Renal cortex interstitium (tissue), 11 donors: ENCODE data around the gene PPP6R3. TPM values are rescaled to one million over a fixed set of nuclear protein-coding genes. Genes with fewer than 3 reads are reported as not detected.
"Not testable (repeated sequence)": the region's sequence is repeated elsewhere in the genome, so short reads cannot be mapped to it uniquely, and the experiment has no call there.

ENCODE experiments used
- DNase-seq, 11 donors: peaks; one replicate each; pipeline ENCODE4 v3.0.0-alpha.2; 2013; ENCODE audit warnings: low read depth in 9 of 11, low spot score in 4 of 11; ENCODE audit errors: extremely low read depth in 1 of 11
- polyA plus RNA-seq, 3 donors: library from polyadenylated mRNA; unstranded; fragments of 120-200 nt; gene quantifications; one replicate each; pipeline ENCODE4 v1.2.1, GENCODE V29; 2013; ENCODE audit not compliant: insufficient read length in 3 of 3

Gene PPP6R3
- polyA plus RNA-seq, 3 donors, result 95.4 to 121 (median 106) TPM

DNA sequence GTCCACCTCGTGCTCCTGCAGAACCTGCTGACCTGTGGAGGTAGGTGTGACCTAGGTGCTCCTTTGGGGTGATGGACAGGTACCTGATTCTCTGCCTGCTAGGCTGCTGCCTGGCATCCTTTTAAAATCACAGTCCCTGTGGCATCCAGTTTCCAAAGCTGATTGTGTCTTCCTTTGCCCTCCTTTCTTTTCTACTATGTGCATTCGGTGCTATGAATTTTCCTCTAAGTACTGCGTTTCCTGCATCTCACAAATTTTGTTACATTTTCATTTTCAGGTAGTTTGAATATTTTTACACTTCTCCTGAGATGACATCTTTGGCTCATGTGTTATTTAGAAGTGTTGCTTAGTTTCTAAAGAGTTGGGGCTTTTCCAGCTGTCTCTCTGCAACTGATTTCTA, 30.9 kb upstream of the PPP6R3 start:
- no peak for DNase-seq

DNA sequence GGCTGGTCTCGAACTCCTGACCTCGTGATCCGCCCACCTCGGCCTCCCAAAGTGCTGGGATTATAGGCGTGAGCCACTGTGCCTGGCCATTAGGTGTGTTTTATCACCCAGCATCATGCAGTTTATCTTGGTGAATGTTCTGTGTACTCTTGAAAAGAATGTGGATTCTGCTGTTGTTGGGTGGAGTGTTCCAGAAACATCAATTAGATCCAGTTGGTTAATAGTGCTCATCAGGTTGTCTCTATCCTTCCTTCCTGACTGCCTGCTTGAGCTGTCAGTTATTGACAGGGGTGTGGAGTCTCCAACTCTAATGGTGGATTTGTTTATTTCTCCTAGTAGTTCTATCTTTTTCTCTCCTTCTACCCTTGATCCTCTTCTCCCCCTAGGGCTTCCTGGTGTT, 30.2 kb upstream of the PPP6R3 start:
- no peak for DNase-seq

DNA sequence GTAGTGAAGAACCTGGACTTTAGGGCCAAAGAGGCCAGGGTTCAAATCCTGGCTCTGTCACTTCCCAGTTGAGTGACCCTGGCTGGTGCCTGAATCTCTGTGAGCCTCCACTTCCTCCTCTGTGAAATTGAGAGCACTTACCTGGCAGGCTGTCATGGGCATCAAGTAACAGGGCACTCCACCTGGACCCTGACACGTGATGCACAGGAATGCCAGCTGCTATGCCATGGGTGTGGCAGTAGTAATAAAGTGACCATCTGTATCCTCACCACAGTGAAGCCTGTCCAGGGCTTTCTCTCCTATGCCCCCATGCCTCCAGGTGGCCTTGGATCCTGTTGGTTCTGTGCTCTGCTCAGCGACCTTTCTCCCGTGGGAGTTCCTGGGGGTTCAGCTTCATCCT, 29.8 kb upstream of the PPP6R3 start:
- DNase-seq, result no peak

DNA sequence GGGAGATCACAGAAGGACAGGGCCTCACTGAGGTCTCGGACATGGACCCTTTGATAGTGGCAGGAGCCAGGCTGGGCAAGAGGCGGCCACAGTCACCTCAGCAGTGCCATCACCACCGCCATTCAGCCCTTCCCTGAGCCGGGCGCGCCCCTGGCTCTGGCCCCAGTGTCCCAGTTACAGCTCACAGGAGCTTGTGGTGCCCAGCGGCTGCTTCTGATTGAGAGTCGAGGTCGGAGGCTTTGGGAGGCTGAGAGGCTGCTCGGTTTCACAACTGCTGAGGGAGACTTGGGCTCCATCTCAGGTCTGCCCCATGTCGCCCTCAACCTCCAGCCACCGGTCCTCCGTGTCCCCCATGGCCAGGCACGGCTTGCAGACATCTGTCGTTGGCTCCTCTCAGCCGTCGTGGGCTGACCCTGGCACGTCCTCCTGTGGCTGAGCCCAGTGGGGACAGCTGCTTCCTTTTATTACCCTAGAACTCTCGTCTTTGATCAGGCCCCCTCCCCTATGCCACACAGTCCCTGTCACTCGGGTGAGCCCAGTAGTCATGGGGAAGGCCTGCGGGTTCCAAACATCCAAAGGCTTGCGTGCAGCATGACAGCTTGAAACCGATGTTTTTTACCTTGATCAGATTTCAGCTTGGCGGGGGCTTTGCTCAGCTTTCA, 28.4 kb upstream of the PPP6R3 start:
- DNase-seq, result no peak

DNA sequence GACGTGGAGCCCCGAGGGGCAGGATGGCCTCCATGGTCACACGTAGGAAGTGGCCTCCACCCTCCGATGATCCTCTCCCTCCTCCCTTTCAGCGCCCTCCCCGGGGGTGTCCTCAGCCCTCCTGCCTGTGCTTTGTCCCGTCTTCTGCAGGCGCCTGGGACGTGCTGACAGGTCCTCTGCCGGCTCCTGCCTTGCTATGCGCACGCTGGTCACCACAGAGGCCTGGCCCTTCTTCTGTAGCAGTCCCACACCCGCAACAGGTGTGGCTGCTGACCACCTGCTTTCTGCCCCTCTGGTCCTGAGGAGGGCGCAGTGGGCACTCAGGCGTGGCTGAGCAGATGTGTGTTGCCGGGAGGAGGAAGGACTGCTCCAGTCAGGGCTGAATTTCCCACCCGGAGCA, 27.7 kb upstream of the PPP6R3 start:
- DNase-seq, result no peak

DNA sequence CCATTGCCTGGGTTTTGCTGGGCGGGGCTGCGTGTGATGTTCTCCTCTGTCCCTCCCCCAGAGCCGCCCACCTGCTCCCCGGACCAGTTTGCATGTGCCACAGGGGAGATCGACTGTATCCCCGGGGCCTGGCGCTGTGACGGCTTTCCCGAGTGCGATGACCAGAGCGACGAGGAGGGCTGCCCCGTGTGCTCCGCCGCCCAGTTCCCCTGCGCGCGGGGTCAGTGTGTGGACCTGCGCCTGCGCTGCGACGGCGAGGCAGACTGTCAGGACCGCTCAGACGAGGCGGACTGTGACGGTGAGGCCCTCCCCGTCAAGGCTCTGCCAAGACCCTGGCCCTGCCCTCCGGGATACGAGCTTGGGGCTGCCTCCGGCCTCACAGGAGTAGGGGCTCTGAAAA, 27.0 kb upstream of the PPP6R3 start:
- no peak for DNase-seq

DNA sequence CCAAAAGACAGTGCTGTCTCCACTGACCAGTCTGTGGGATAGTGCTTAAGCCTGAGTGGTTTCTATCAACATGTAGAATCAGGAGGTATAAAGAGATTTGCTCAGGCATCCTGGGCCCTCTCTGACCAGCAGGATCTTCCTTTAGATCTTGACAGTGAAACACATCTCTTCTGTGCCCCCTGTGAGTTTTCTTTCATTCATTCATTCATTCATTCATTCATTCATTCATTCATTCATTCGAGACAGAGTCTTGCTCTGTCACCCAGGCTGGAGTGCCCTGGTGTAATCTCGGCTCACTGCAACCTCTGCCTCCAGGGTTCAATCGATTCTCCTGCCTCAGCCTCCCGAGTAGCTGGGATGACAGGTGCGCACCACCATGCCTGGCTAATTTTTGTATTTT, 26.4 kb upstream of the PPP6R3 start:
- DNase-seq, result not testable (repeated sequence)

DNA sequence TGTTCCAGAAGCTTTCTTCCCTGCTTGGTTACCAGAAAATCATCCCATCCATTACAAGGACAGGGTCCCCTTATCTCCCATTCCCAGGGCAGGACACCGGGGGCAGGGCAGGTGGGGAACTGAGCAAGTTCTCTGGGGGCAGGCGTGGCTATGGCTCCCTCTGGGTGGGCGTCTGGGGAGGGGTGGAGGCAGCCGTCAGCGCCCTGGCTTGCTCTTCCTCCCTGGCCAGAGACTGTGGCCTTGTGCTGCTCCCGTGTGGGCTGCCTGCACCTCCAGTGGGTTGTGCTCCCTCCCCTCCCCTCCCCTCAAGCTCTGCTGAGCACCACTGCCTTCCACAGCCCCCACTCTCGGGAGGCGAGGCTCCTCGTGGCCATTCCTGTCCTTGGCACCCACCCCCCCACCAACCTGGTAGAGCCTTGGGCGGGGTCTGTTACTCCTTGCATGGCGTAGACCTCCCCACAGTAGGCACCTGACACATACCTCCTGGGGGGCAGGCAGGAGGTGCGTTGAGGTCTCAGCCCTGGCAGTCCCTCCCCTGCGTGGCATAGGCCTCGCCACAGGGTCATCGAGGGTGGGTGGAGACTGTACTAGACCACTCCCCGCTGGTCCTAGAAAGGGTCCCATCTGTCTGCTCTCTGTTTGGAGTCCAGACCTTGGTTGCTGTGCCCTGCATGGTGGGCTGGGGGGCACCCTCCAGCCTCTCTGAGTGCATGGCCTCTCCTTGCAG, 24.2 kb upstream of the PPP6R3 start:
- no peak for DNase-seq

DNA sequence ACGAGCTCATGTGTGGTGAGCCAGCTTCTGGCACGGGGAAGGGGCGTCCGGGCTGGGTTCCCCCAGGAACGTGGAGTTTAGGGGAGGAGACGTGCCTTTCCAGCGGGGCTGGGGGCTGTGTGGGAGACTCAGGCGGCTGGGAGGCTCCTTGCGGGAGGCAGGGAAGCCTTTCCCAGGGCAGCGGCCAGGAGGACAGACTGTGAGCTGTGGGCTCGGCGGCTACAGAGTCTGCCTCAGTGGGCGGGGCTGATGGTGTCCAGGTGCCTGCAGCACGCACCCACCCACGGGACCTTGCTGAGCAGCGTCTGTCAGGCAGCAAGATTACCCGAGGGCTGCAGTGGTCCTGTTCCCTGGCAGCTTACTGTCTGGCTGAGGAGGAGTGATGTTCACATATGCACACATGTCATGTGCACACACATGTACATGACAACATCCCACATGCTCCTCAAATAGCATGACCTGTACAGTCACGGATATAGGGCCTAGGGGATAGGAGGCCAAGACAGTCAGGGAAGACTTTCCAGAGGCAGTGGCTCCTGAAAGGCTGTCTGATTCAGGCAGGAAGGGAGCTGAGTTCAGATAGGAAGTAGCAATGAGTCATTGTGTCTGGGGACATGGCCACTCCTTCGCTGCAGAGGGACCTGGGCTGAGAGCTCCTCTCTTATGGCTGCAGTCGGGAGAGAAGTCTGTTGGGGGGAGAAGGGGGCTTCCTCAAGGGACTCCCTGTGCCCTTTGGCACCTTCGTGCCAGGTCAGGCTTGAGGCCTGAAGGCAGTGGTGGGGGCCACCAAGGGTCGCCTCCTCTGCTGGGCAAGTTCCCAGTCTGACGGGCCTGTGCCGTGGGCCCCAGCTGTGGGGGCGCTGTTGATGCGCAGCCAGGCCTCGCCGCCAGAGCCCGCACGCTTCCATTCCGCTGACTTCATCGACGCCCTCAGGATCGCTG, 23.3 kb upstream of the PPP6R3 start:
- no peak for DNase-seq

DNA sequence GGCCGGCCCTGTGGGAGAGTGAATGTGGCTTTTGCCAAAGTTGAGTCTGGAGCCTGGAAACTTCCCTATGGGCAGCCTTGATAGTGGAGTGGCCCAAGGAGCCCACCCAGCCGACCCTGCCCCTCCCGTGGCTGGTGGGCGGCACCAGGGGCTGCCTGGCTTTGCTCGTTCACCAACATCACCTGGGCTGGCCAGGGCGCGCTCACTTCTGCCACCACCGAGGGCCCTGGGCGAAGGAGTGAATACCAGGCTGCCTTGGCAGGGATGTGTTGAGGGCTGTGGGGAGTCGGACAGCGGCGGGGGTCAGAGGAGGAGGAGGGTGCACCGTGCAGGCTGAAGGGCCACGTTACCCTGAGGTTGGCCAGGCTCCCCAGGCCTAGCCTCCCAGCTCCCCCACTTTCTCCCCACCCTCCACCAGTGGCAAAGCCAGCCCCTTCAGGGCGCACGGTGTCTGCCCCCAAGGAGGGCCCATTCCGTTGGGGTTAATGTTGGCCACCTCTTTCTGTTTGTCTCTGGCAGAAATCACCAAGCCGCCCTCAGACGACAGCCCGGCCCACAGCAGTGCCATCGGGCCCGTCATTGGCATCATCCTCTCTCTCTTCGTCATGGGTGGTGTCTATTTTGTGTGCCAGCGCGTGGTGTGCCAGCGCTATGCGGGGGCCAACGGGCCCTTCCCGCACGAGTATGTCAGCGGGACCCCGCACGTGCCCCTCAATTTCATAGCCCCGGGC, 22.5 kb upstream of the PPP6R3 start:
- no peak for DNase-seq

DNA sequence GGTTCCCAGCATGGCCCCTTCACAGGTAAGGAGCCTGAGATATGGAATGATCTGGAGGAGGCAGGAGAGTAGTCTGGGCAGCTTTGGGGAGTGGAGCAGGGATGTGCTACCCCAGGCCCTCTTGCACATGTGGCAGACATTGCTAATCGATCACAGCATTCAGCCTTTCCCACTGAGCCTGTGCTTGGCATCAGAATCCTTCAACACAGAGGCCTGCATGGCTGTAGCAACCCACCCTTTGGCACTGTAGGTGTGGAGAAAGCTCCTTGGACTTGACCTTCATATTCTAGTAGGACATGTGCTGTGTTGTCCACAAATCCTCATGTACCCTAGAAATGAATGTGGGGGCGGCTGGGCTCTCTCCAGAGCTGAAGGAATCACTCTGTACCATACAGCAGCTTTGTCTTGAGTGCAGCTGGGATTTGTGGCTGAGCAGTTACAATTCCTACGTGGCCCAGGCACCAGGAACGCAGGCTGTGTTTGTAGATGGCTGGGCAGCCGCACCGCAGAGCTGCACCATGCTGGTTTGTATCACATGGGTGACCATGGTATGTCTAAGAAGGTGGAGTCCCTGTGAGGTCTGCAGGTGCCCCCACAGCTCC, 21.8 kb upstream of the PPP6R3 start:
- DNase-seq, result no peak

DNA sequence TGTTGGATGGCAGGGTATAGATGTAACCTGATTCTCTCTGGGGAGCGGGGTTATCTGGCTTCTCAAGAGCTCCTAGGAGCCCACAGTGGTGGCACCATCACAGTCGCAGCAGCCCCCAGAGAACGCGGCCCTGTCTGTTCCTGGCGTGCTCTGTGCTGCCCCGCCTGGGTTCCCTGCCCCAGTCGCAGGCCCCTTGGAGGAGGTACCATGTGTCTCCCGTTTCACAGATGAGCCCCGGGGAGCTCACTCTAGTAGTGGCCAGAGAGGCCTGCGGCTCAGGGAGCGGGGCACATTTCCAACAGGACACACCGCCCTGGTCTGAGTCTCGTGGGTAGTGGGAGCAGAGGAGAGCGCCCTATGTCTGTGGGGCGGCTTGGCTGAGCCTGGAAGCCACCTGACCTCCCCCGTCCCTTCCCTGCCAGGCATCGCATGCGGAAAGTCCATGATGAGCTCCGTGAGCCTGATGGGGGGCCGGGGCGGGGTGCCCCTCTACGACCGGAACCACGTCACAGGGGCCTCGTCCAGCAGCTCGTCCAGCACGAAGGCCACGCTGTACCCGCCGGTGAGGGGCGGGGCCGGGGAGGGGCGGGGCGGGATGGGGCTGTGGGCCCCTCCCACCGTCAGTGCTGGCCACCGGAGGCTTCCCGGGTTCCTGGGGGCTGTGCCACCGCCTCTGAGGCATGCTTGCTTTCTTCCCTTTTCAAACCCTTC, 21.0 kb upstream of the PPP6R3 start:
- no peak for DNase-seq

DNA sequence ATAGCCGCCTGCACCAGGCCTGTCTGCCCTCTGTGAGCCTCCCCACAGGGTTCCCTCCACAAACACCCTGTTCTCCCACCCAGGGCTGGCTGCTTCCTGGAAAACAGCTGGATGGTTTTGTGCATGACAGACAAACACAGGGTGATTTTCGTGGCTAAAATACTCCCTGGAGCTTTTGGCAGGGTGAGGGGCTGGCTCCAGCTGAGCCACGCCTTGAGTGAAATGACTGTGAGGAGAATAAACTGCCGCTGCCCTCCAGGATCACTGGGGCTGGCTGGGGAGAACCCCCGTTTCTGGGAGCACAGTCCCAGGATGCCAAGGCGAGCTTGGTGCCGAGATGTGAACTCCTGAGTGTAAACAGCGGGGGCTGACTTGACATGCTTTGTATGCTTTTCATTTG, 20.3 kb upstream of the PPP6R3 start:
- DNase-seq, result no peak

DNA sequence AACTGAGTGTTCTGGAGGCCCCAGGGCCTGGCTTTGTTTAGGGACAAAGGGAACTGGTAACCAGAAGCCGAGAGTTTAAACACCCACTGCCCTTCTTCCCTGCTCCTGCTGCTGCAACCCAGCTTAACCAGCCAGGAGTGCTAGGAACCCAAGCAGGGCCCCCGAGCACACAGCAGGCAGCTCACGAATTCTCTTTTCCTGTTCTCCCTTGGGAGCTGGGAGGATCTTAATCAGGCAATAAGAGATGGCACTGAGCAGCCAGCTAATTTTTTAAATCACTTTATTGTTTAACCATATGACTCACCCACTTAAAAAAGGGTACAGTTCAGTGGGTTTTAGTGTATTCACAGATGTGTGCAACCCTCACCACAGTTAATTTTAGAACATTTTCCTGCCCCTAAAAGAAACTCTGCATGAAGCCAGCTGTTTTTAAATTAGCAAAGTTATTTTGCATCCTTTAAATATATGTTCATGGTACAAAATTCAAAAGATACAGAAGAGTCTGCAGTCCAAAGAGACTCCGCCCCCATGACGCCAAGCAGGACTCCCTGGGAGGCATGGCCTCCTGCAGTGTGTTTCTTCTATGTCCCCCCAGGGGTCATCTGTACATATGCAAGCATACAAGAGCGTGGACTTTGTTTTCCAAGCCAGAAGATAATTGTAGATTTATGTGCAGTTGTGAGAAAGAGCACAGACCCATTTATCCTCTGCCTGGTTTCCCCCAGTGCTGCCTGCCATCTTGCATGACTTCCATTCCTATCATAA, 18.9 kb upstream of the PPP6R3 start:
- DNase-seq, result no peak

DNA sequence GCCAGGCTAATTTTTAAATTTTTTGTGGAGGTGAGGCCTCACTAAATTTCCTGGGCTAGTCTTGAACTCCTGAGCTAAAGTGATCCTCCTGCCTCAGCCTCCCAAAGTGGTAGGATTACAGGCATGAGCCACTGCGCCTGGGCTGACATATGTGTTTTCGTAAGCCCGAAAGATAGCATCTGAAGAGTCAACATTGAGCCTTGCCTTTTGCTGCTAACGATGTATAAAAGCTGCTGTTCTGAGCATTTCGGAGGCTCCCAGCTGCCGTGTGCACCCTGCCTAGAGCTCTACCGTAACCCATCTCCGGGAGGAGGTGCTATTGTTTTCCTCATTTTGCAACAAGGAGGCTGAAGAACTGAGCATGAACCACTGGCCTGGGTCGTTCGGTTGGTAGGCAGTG, 18.1 kb upstream of the PPP6R3 start:
- DNase-seq, result no peak

DNA sequence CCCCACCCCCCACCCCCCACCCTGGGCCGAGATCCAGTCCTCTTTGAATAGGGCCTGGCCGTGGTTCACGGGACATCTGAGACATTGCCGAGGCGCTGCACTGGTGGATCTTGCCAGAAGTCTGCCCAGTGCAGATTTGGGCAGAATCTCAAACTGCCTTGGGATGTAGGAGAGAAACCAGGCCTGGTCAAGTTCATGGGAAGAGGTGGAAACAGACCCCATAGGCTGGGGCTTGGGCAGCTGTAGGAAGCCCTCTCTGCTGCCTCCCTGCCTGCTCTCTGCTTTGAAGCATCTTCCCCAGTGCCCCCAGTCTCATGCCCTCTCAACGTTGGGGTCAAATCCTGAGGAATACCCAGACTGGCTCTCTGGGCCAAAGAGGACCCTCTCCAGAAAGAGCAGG, 16.0 kb upstream of the PPP6R3 start:
- DNase-seq, result no peak

DNA sequence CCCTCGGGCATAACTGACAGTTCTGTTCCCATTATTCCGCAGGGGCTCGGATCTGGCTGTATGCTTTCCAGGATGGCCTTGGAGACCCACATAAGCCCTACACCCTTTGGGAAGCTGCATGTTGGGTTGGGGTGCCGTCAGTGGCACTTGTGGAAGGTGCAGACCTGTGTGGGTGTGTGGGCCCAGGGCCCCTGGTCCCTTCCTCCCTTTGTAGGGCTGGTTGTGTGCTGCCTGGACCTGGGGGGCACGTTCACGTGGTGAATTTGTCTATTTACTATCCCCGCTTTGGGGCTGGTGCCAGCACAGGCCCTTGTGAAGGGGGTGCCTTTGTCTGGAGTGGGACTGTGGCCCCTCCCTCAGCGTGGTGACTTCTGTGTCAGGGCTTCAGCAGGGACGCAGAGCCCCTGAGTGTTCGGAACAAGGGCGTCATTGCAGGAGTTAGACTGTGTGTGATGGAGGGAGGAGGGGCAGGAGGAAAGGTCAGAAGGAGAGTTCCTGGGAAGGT, 15.0 kb upstream of the PPP6R3 start:
- no peak for DNase-seq
